Large intestine (tissue), 3 donors: ENCODE results near the gene ELMO3. TPM values are rescaled to one million over a fixed set of nuclear protein-coding genes. Genes with fewer than 3 reads are reported as not detected.

Experiments
- DNase-seq, 2 donors: peaks; one replicate each; pipeline versions ENCODE4 v3.0.0 to v3.0.0-alpha.2; 2013
- H3K27ac ChIP-seq: one replicate; pipeline ENCODE4 v1.5.1; 2013; ENCODE audit warnings: low read length
- H3K27me3 ChIP-seq: 2 replicates; pipeline ENCODE4 v1.6.1; 2013; ENCODE audit warnings: low read length; ENCODE audit not compliant: control insufficient read depth, insufficient read depth
- H3K36me3 ChIP-seq: 2 replicates; pipeline ENCODE4 v1.6.1; 2013; ENCODE audit warnings: low read length; ENCODE audit not compliant: control insufficient read depth, insufficient read depth
- H3K4me1 ChIP-seq: one replicate; pipeline ENCODE4 v1.6.1; 2013; ENCODE audit warnings: low read length; ENCODE audit not compliant: control insufficient read depth, insufficient read depth
- H3K4me3 ChIP-seq: one replicate; pipeline ENCODE4 v1.5.1; 2013; ENCODE audit warnings: low read length
- H3K9me3 ChIP-seq: one replicate; pipeline ENCODE4 v1.6.1; 2013; ENCODE audit warnings: mild to moderate bottlenecking, low read depth, low read length, moderate library complexity; ENCODE audit not compliant: control insufficient read depth
- WGBS: methylation state at CpG from one replicate; pipeline ENCODE4 v1.1.5; 2013; ENCODE audit warnings: low lambda C conversion rate; ENCODE audit not compliant: insufficient coverage; 5-methylcytosine and 5-hydroxymethylcytosine counted together
- polyA plus RNA-seq: library from polyadenylated mRNA; unstranded; fragments of 120-200 nt; gene quantifications from one replicate; pipeline ENCODE4 v1.2.1, GENCODE V29; 2013

ELMO3 gene
- polyA plus RNA-seq, 1 donor = 34.0 TPM

GRCh38 chr16:67243481-67243880, 44.5 kb downstream of the ELMO3 start:
- no peak overlapping the region for H3K4me3 ChIP-seq
- H3K27me3 ChIP-seq = peaks cover 7% of the 10 kb centered on the region
- H3K4me1 ChIP-seq = peaks cover 36% of the 10 kb centered on the region
- peaks cover 6% of the 10 kb centered on the region for H3K36me3 ChIP-seq
- no peak for DNase-seq
- H3K27ac ChIP-seq = no peak overlapping the region
- WGBS = no CpG with 5 or more reads among the region's 4 CpGs
- no peaks in the 10 kb centered on the region for H3K9me3 ChIP-seq

GRCh38 chr16:67244387-67245185, 45.7 kb downstream of the ELMO3 start:
- peaks cover 43% of the 10 kb centered on the region for H3K4me1 ChIP-seq

GRCh38 chr16:67245186-67245585, 46.3 kb downstream of the ELMO3 start:
- Histone ChIP-seq H3K27me3 (peaks cover 23% of the 10 kb centered on the region), H3K36me3 (no peaks in the 10 kb centered on the region), H3K27ac (no peak overlapping the region), H3K4me3 (no peak overlapping the region), H3K4me1 (peaks cover 43% of the 10 kb centered on the region), H3K9me3 (no peaks in the 10 kb centered on the region)
- DNase-seq = no peak
- no CpG with 5 or more reads among the region's 4 CpGs for WGBS

More at GRCh38 chr16:67244387-67245185, 45.7 kb downstream of the ELMO3 start:
- Histone ChIP-seq H3K4me3 (no peak overlapping the region), H3K36me3 (peaks cover 2% of the 10 kb centered on the region), H3K27me3 (peaks cover 17% of the 10 kb centered on the region), H3K9me3 (no peaks in the 10 kb centered on the region), H3K27ac (no peak overlapping the region)
- DNase-seq = no peak
- no CpG with 5 or more reads among the region's 5 CpGs for WGBS

- no peak overlapping the region for H3K27ac ChIP-seq
- H3K4me3 ChIP-seq = peak overlapping the region; percentile 81
- H3K9me3 ChIP-seq = no peaks in the 10 kb centered on the region
- no peaks in the 10 kb centered on the region for H3K36me3 ChIP-seq
- WGBS = no CpG with 5 or more reads among the region's 8 CpGs
- no peak for DNase-seq
- H3K27me3 ChIP-seq = peaks cover 28% of the 10 kb centered on the region
- peaks cover 40% of the 10 kb centered on the region for H3K4me1 ChIP-seq
These were observed 46.7 kb downstream of the ELMO3 start for GRCh38 chr16:67245674-67246080.

GRCh38 chr16:67246081-67246755, 47.3 kb downstream of the ELMO3 start:
- H3K9me3 ChIP-seq = no peaks in the 10 kb centered on the region
- H3K36me3 ChIP-seq = no peaks in the 10 kb centered on the region
- H3K4me1 ChIP-seq = peaks cover 34% of the 10 kb centered on the region
- H3K27ac ChIP-seq = peak overlapping the region; percentile 79
- H3K4me3 ChIP-seq = peak overlapping the region; percentile 81
- DNase-seq = peak; percentile 51 to 79
- H3K27me3 ChIP-seq = peaks cover 32% of the 10 kb centered on the region
- no CpG with 5 or more reads among the region's 48 CpGs for WGBS

GRCh38 chr16:67246756-67247191, 47.8 kb downstream of the ELMO3 start:
- Histone ChIP-seq H3K27me3 (peaks cover 34% of the 10 kb centered on the region), H3K4me3 (peak overlapping the region; percentile 81), H3K36me3 (no peaks in the 10 kb centered on the region), H3K9me3 (no peaks in the 10 kb centered on the region), H3K4me1 (peaks cover 29% of the 10 kb centered on the region), H3K27ac (peak overlapping the region; percentile 79)
- WGBS = no CpG with 5 or more reads among the region's 26 CpGs
- peak in 1 of 2 donors; percentile 61 for DNase-seq

- peak within 1 kb of the TSS; percentile 79 for H3K27ac ChIP-seq
- no peaks in the 10 kb centered on the region for H3K36me3 ChIP-seq
- peaks cover 23% of the 10 kb centered on the region for H3K4me1 ChIP-seq
- no CpG with 5 or more reads among the region's 60 CpGs for WGBS
- H3K4me3 ChIP-seq = peak within 1 kb of the TSS; percentile 81
- no peaks in the 10 kb centered on the region for H3K9me3 ChIP-seq
- H3K27me3 ChIP-seq = peaks cover 35% of the 10 kb centered on the region
- peak; percentile 90 to 93 for DNase-seq
These were observed 48.5 kb downstream of the ELMO3 start, which contains the start of gene FHOD1 for GRCh38 chr16:67247192-67248072. Gene FHOD1 (minus strand): TSS chr16:67247481. CDS start chr16:67247410, 71 bp downstream.

GRCh38 chr16:67248073-67248400, 49.1 kb downstream of the ELMO3 start:
- Histone ChIP-seq H3K27me3 (peaks cover 35% of the 10 kb centered on the region), H3K27ac (no peak overlapping the region), H3K9me3 (no peaks in the 10 kb centered on the region), H3K4me1 (peaks cover 23% of the 10 kb centered on the region), H3K36me3 (no peaks in the 10 kb centered on the region), H3K4me3 (peak overlapping the region; percentile 81)
- WGBS = no CpG with 5 or more reads among the region's 7 CpGs
- no peak for DNase-seq

GRCh38 chr16:67248401-67249177, 49.7 kb downstream of the ELMO3 start, which contains the start of gene SLC9A5:
Gene SLC9A5 (plus strand): TSS chr16:67248979. CDS start chr16:67249015, 36 bp downstream.
- DNase-seq = peak in 1 of 2 donors; percentile 47

More at GRCh38 chr16:67248401-67249177, 49.7 kb downstream of the ELMO3 start, which contains the start of gene SLC9A5:
- peaks cover 35% of the 10 kb centered on the region for H3K27me3 ChIP-seq
- no CpG with 5 or more reads among the region's 75 CpGs for WGBS
- H3K4me1 ChIP-seq = peaks cover 23% of the 10 kb centered on the region
- H3K4me3 ChIP-seq = peak within 1 kb of the TSS; percentile 81
- no peak within 1 kb of the TSS for H3K27ac ChIP-seq
- H3K36me3 ChIP-seq = no peaks in the 10 kb centered on the region
- no peaks in the 10 kb centered on the region for H3K9me3 ChIP-seq
